GM12878 (cell line): ENCODE data around the gene PPP2R5C. TPM values are rescaled to one million over a fixed set of nuclear protein-coding genes. Genes with fewer than 3 reads are reported as not detected.

ENCODE experiments used
- BHLHE40 ChIP-seq, 2 experiments: fragments of 450-650 bp in 1 of 2; IDR thresholded peaks; 2 replicates each; pipeline ENCODE4 v1.6.1; 2011 to 2017; ENCODE audit warnings: low read depth in 2 of 2, borderline replicate concordance in 1 of 2, improper control_type of control experiment in 1 of 2, low read length in 1 of 2, mild to moderate bottlenecking in 1 of 2
- CBX5 ChIP-seq: sonication (generic); IDR thresholded peaks from 2 replicates; pipeline ENCODE4 v1.6.1; 2016; ENCODE audit warnings: low read depth, moderate library complexity, mild to moderate bottlenecking, inconsistent platforms
- CHD1 ChIP-seq: IDR thresholded peaks from 2 replicates; pipeline ENCODE4 v1.6.1; 2012; ENCODE audit warnings: low read depth, low read length, improper control_type of control experiment
- CHD2 ChIP-seq: IDR thresholded peaks from 2 replicates; pipeline ENCODE4 v1.6.1; 2011; ENCODE audit warnings: low read depth, low read length, improper control_type of control experiment, borderline replicate concordance
- CHD4 ChIP-seq: fragments of 200-600 bp; sonication (generic); IDR thresholded peaks from 2 replicates; pipeline ENCODE4 v1.6.1; 2016; ENCODE audit warnings: mild to moderate bottlenecking
- DPF2 ChIP-seq: fragments of 450-650 bp; IDR thresholded peaks from 2 replicates; pipeline ENCODE4 v1.6.1; 2017; ENCODE audit warnings: mild to moderate bottlenecking
- ESRRA ChIP-seq: IDR thresholded peaks from 2 replicates; pipeline ENCODE4 v1.6.1; 2012; ENCODE audit warnings: mild to moderate bottlenecking, low read length, improper control_type of control experiment
- ETV6 ChIP-seq, 2 experiments: fragments of 450-650 bp in 1 of 2; IDR thresholded peaks in 1 of 2; conservative IDR thresholded peaks in 1 of 2; 2 replicates each; pipeline ENCODE4 v1.6.1; 2014; ENCODE audit warnings: antibody characterized with exemption in 1 of 2, borderline replicate concordance in 1 of 2, low read depth in 1 of 2, mild to moderate bottlenecking in 1 of 2, moderate library complexity in 1 of 2
- HDAC6 ChIP-seq: fragments of 200-600 bp; sonication (generic); IDR thresholded peaks from one replicate; pipeline ENCODE4 v1.8.0; 2017; ENCODE audit warnings: antibody characterized with exemption; ENCODE audit not compliant: unreplicated experiment
- MXI1 ChIP-seq: fragments of 150-350 bp; IDR thresholded peaks from 2 replicates; pipeline ENCODE4 v1.6.1; 2011; ENCODE audit warnings: low read depth, mild to moderate bottlenecking, inconsistent platforms, low read length, improper control_type of control experiment
- NFYA ChIP-seq: IDR thresholded peaks from 2 replicates; pipeline ENCODE4 v1.6.1; 2011; ENCODE audit warnings: low read depth, mild to moderate bottlenecking, low read length, improper control_type of control experiment, borderline replicate concordance
- NFYB ChIP-seq: IDR thresholded peaks from 2 replicates; pipeline ENCODE4 v1.6.1; 2011; ENCODE audit warnings: low read depth, mild to moderate bottlenecking, low read length, improper control_type of control experiment, moderate library complexity; ENCODE audit not compliant: insufficient read depth
- NR2F1 ChIP-seq: fragments of 450-650 bp; conservative IDR thresholded peaks from 2 replicates; pipeline ENCODE4 v1.6.1; 2017; ENCODE audit warnings: mild to moderate bottlenecking
- RB1 ChIP-seq: fragments of 450-650 bp; formaldehyde crosslinking; IDR thresholded peaks from 2 replicates; pipeline ENCODE4 v1.6.1; 2017; ENCODE audit warnings: mild to moderate bottlenecking, borderline replicate concordance
- ZSCAN29 ChIP-seq: fragments of 450-650 bp; IDR thresholded peaks from 2 replicates; pipeline ENCODE4 v1.6.1; 2017; ENCODE audit warnings: mild to moderate bottlenecking, moderate library complexity
- polyA plus RNA-seq, 11 experiments: library from polyadenylated mRNA; depleted of rRNA in 4 of 11; unstranded in 6 of 11; stranded (reverse) in 5 of 11; fragments of >200 nt; fragmentation: Nextera tagmentation in 4 of 11; fragmentation: Illumina TruSeq in 1 of 11; extraction: Ambion mirVana in 4 of 11; extraction: Trizol in 1 of 11; gene quantifications; 1 replicate in 1 of 11; 2 replicates in 10 of 11; pipeline versions ENCODE4 v1.2.1 to v1.2.3, GENCODE V29; 2011 to 2016; ENCODE audit warnings: inconsistent platforms in 2 of 11, missing spikeins in 2 of 11, low read depth in 1 of 11
- total RNA-seq, 4 experiments: library from RNA; depleted of rRNA in 3 of 4; stranded (reverse); fragments of >200 nt in 3 of 4; fragmentation: Illumina TruSeq in 1 of 4; extraction: Trizol in 1 of 4; gene quantifications; 2 replicates each; pipeline versions ENCODE4 v1.2.1 to v1.2.3, GENCODE V29; 2013 to 2021
- TF ChIP-seq, protein P1 (sequence below): fragments of 450-650 bp; formaldehyde crosslinking; IDR thresholded peaks from 2 replicates; pipeline ENCODE4 v1.4.0; 2022; ENCODE audit warnings: mild to moderate bottlenecking, moderate library complexity
- TF ChIP-seq, protein P2 (sequence below), 3 experiments: IDR thresholded peaks in 2 of 3; conservative IDR thresholded peaks in 1 of 3; 2 replicates each; pipeline ENCODE4 v1.5.1; 2011; ENCODE audit warnings: low read depth in 3 of 3, low read length in 3 of 3, mild to moderate bottlenecking in 3 of 3, control low read depth in 2 of 3, moderate library complexity in 2 of 3, inconsistent platforms in 1 of 3, mixed read lengths in 1 of 3; ENCODE audit not compliant: control insufficient read depth in 2 of 3, insufficient read depth in 1 of 3; ENCODE audit errors: extremely low read depth in 1 of 3
- TF ChIP-seq, protein P3 (sequence below): IDR thresholded peaks from 2 replicates; pipeline ENCODE4 v1.6.1; 2011; ENCODE audit warnings: borderline replicate concordance, low read depth, mild to moderate bottlenecking, moderate library complexity, low read length; ENCODE audit not compliant: insufficient read depth, poor library complexity, severe bottlenecking
- TF ChIP-seq, protein P4 (sequence below): fragments of 450-650 bp; IDR thresholded peaks from 2 replicates; pipeline ENCODE4 v1.6.1; 2016; ENCODE audit warnings: mild to moderate bottlenecking
- TF ChIP-seq, protein P5 (sequence below): fragments of 450-650 bp; conservative IDR thresholded peaks from 2 replicates; pipeline ENCODE4 v1.6.1; 2017; ENCODE audit warnings: mild to moderate bottlenecking, moderate library complexity

PPP2R5C gene
- total and polyA plus RNA-seq, 10 of the 15 experiments (the other 5 are each of a cell fraction or from before 2014, with no cell fraction given), result 106 to 199 (median 144) TPM

DNA sequence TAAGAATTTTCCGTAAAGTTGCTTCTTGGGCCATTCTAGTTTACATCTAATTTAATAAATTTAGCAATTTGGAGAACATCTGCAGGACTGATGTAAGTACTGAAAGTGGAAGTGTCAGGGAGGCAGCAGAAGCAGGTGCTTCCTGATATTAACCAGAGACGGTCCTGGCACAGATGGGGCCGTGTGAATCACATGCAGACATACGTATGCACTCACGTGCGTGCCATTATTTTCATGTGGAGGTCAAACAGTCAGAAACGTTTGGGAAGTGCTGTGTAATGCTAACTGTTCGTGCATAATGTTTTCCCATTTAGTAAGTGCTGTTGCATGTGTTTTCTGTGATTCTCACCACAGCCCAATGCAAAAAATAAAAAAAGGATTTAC is 115.0 kb downstream of the PPP2R5C start (continued):
- TF ChIP-seq, protein P1, sequence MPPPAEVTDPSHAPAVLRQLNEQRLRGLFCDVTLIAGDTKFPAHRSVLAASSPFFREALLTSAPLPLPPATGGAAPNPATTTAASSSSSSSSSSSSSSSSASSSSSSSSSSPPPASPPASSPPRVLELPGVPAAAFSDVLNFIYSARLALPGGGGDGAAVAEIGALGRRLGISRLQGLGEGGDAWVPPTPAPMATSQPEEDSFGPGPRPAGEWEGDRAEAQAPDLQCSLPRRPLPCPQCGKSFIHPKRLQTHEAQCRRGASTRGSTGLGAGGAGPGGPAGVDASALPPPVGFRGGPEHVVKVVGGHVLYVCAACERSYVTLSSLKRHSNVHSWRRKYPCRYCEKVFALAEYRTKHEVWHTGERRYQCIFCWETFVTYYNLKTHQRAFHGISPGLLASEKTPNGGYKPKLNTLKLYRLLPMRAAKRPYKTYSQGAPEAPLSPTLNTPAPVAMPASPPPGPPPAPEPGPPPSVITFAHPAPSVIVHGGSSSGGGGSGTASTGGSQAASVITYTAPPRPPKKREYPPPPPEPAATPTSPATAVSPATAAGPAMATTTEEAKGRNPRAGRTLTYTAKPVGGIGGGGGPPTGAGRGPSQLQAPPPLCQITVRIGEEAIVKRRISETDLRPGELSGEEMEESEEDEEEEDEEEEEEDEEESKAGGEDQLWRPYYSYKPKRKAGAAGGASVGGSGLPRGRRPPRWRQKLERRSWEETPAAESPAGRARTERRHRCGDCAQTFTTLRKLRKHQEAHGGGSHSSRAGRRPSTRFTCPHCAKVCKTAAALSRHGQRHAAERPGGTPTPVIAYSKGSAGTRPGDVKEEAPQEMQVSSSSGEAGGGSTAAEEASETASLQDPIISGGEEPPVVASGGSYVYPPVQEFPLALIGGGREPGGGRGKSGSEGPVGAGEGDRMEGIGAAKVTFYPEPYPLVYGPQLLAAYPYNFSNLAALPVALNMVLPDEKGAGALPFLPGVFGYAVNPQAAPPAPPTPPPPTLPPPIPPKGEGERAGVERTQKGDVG (CRISPR knock-in tag), result no peak
- peak; percentile 64 for TF ChIP-seq DPF2
- peak in 1 of 2 experiments; percentile 90; a peak in 2 of 4 replicates for TF ChIP-seq ETV6 (conservative IDR thresholded peaks at IDR 0.05 in 1 of 2, IDR thresholded peaks at IDR 0.05 in 1 of 2; ENCODE audit: borderline replicate concordance in 1 of 2, low read depth in 1 of 2)
- TF ChIP-seq, protein P2, sequence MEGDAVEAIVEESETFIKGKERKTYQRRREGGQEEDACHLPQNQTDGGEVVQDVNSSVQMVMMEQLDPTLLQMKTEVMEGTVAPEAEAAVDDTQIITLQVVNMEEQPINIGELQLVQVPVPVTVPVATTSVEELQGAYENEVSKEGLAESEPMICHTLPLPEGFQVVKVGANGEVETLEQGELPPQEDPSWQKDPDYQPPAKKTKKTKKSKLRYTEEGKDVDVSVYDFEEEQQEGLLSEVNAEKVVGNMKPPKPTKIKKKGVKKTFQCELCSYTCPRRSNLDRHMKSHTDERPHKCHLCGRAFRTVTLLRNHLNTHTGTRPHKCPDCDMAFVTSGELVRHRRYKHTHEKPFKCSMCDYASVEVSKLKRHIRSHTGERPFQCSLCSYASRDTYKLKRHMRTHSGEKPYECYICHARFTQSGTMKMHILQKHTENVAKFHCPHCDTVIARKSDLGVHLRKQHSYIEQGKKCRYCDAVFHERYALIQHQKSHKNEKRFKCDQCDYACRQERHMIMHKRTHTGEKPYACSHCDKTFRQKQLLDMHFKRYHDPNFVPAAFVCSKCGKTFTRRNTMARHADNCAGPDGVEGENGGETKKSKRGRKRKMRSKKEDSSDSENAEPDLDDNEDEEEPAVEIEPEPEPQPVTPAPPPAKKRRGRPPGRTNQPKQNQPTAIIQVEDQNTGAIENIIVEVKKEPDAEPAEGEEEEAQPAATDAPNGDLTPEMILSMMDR (IDR thresholded peaks at IDR 0.05 in 2 of 3, conservative IDR thresholded peaks at IDR 0.05 in 1 of 3; ENCODE audit: control insufficient read depth in 2 of 3, extremely low read depth in 1 of 3, insufficient read depth in 1 of 3, low read depth in 3 of 3, low read length in 3 of 3), result no peak
- peak; percentile 85 for TF ChIP-seq MXI1
- TF ChIP-seq, protein P3, sequence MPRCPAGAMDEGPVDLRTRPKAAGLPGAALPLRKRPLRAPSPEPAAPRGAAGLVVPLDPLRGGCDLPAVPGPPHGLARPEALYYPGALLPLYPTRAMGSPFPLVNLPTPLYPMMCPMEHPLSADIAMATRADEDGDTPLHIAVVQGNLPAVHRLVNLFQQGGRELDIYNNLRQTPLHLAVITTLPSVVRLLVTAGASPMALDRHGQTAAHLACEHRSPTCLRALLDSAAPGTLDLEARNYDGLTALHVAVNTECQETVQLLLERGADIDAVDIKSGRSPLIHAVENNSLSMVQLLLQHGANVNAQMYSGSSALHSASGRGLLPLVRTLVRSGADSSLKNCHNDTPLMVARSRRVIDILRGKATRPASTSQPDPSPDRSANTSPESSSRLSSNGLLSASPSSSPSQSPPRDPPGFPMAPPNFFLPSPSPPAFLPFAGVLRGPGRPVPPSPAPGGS, result peak; percentile 68
- TF ChIP-seq NFYB, result 0 out of 2 replicates have a peak, but pooled peaks have one; percentile 15
- TF ChIP-seq, protein P4, sequence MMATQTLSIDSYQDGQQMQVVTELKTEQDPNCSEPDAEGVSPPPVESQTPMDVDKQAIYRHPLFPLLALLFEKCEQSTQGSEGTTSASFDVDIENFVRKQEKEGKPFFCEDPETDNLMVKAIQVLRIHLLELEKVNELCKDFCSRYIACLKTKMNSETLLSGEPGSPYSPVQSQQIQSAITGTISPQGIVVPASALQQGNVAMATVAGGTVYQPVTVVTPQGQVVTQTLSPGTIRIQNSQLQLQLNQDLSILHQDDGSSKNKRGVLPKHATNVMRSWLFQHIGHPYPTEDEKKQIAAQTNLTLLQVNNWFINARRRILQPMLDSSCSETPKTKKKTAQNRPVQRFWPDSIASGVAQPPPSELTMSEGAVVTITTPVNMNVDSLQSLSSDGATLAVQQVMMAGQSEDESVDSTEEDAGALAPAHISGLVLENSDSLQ, result peak; percentile 26; the same call in 1 of the 2 replicates
- no peak for TF ChIP-seq CHD1
- no peak for TF ChIP-seq CBX5
- no peak for TF ChIP-seq CHD4
- peak; percentile 90 for TF ChIP-seq NR2F1
- TF ChIP-seq ZSCAN29, result no peak
- TF ChIP-seq CHD2, result peak; percentile 76
- TF ChIP-seq, protein P5, sequence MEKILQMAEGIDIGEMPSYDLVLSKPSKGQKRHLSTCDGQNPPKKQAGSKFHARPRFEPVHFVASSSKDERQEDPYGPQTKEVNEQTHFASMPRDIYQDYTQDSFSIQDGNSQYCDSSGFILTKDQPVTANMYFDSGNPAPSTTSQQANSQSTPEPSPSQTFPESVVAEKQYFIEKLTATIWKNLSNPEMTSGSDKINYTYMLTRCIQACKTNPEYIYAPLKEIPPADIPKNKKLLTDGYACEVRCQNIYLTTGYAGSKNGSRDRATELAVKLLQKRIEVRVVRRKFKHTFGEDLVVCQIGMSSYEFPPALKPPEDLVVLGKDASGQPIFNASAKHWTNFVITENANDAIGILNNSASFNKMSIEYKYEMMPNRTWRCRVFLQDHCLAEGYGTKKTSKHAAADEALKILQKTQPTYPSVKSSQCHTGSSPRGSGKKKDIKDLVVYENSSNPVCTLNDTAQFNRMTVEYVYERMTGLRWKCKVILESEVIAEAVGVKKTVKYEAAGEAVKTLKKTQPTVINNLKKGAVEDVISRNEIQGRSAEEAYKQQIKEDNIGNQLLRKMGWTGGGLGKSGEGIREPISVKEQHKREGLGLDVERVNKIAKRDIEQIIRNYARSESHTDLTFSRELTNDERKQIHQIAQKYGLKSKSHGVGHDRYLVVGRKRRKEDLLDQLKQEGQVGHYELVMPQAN, result no peak
- TF ChIP-seq RB1, result no peak
- TF ChIP-seq NFYA, result no peak
- TF ChIP-seq BHLHE40 (IDR thresholded peaks at IDR 0.05; ENCODE audit: borderline replicate concordance in 1 of 2, low read depth in 2 of 2, low read length in 1 of 2), result peak; percentile 100
- no peak for TF ChIP-seq ESRRA
- no peak for TF ChIP-seq HDAC6
